ENCODE measurements around the gene SLC25A15. TPM values are rescaled to one million over a fixed set of nuclear protein-coding genes. Genes with fewer than 3 reads are reported as not detected.
"Not testable (repeated sequence)": the region's sequence is repeated elsewhere in the genome, so short reads cannot be mapped to it uniquely, and the experiment has no call there.

SLC25A15 gene
- total RNA-seq, 1 donor from 2014 or later, result 5.4 TPM

DNA sequence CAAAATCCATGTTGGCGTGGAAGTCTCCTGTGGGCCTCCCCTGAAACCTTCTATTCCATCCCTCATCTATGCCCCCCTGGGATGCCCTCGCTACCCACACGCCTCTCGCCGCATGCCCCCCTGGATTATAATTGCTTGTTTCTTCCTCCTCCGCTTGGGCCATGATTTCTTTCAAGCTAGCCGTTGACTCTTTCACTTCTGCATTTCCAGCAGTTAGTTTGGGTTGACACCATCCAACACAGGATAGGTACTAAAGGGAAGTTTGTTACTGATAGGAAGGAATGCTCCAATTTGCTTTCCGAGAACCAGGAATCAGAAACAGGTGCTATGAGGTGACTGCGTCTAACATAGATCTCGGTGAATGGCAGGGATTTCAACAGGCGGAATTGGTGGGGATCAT, 7.7 kb upstream of the SLC25A15 start:
- Histone ChIP-seq H3K4me3 (no peak overlapping the region), H3K36me3 (no peaks in the 10 kb centered on the region), H3K27me3 (ENCODE audit: low read depth) (no peaks in the 10 kb centered on the region), H3K9me3 (replicated peaks) (no peaks in the 10 kb centered on the region), H3K27ac (replicated peaks) (no peak overlapping the region), H3K4me1 (peaks cover 11% of the 10 kb centered on the region)
- intact Hi-C loops (cut with micrococcal nuclease), result no loop called here
- DNase-seq, result no peak
- TF ChIP-seq, protein P1, sequence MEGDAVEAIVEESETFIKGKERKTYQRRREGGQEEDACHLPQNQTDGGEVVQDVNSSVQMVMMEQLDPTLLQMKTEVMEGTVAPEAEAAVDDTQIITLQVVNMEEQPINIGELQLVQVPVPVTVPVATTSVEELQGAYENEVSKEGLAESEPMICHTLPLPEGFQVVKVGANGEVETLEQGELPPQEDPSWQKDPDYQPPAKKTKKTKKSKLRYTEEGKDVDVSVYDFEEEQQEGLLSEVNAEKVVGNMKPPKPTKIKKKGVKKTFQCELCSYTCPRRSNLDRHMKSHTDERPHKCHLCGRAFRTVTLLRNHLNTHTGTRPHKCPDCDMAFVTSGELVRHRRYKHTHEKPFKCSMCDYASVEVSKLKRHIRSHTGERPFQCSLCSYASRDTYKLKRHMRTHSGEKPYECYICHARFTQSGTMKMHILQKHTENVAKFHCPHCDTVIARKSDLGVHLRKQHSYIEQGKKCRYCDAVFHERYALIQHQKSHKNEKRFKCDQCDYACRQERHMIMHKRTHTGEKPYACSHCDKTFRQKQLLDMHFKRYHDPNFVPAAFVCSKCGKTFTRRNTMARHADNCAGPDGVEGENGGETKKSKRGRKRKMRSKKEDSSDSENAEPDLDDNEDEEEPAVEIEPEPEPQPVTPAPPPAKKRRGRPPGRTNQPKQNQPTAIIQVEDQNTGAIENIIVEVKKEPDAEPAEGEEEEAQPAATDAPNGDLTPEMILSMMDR (IDR thresholded peaks at IDR 0.05; ENCODE audit: borderline replicate concordance), result no peak

DNA sequence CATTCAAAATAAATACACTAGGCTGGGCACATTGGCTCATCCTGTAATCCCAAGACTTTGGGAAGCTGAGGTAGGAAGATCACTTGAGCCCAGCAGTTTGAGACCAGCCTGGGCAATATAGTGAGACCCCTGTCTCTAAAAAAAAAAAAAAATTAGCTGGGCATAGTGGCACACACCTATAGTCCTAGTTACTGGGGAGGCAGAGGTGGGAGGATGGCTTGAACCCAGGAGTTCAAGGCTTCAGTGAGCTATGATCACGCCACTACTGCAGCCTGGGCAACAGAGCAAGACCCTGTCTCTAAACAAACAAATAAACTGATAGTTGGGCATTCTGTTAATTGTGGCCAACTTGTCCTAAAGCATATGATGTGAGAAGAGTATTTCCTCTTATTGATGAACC, 6.4 kb upstream of the SLC25A15 start:
- H3K9me3 ChIP-seq (replicated peaks), result not testable (repeated sequence)

DNA sequence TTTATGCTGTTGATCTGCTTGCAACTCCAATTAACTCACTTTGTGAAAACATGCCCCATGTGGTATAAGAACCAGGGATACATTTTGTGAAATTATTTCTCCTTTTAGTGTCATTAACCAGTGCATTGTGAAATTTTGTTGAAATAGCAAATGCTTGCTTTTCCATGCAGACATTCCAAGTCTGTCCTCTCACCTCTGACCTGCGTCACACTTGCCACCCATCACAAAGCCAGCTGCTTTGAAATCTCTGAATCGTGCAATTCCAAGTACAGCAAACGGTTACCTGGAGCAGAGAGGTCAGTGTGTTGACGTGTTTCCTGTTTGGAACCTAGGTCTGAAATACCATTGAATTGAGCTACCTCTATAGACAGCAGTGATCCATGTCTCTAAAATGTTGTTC, 4.9 kb upstream of the SLC25A15 start:
- no peak for DNase-seq
- no peaks in the 10 kb centered on the region for H3K36me3 ChIP-seq
- intact Hi-C loops (cut with micrococcal nuclease), result no loop called here

More for the DNA sequence above, 6.4 kb upstream of the SLC25A15 start:
- DNase-seq; H3K4me1 ChIP-seq; H3K4me3 ChIP-seq; H3K27me3 ChIP-seq (ENCODE audit: low read depth); H3K27ac ChIP-seq (replicated peaks); intact Hi-C loops (cut with micrococcal nuclease); H3K36me3 ChIP-seq: not testable (repeated sequence)

DNA sequence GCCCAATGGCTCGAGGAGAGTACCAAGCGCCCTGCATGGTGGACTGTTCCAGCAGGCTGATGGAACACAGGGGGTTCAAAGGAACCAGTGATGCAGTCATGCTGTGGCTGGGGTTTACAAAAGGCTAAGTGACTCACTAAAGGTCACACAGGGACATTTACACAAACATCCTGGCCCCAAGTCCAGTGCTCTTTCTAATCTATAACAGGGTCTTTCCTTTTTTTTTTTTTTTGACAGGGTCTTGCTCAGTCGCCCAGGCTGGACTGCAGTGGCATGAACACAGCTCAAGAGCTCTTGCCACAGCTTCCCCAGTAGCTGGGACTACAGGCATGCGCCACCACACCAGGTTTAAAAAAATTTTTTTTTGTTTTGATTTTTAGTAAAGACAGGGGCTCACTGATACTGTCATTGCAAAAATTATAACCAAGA, 2.8 kb upstream of the SLC25A15 start:
- Histone ChIP-seq H3K27ac (replicated peaks) (no peak overlapping the region), H3K4me3 (no peak overlapping the region), H3K9me3 (replicated peaks) (no peaks in the 10 kb centered on the region), H3K27me3 (ENCODE audit: low read depth) (no peaks in the 10 kb centered on the region), H3K4me1 (peaks cover 23% of the 10 kb centered on the region), H3K36me3 (no peaks in the 10 kb centered on the region)
- intact Hi-C loops (cut with micrococcal nuclease), result no loop called here
- TF ChIP-seq, protein P1 (IDR thresholded peaks at IDR 0.05; ENCODE audit: borderline replicate concordance), result no peak
- no peak for DNase-seq

More for the DNA sequence above, 4.9 kb upstream of the SLC25A15 start:
- H3K4me1 ChIP-seq, result peaks cover 16% of the 10 kb centered on the region
- no peaks in the 10 kb centered on the region for H3K9me3 ChIP-seq (replicated peaks)
- H3K4me3 ChIP-seq, result no peak overlapping the region
- H3K27ac ChIP-seq (replicated peaks), result no peak overlapping the region
- H3K27me3 ChIP-seq (ENCODE audit: low read depth), result no peaks in the 10 kb centered on the region
- TF ChIP-seq, protein P1 (IDR thresholded peaks at IDR 0.05; ENCODE audit: borderline replicate concordance), result no peak

DNA sequence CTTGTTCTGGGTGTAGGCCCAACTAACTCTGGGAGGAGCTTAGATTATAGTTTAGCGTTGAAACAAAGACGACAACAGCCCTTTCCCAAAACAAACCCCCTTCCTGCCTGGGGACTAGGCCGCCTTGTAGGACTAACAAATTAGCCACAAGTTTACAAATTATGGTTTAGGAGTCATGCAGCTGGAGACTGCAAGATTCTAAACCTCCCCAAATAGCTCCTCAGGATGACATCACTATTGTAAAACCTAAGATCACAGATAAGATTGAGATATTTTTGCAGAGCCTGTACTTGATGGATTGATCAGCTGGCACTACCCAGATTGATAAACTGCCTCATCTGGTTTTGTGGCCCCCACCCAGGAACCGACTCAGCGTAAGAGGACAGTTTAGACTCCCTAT, 2.3 kb upstream of the SLC25A15 start:
- H3K36me3 ChIP-seq, result no peaks in the 10 kb centered on the region
- H3K27me3 ChIP-seq (ENCODE audit: low read depth), result no peaks in the 10 kb centered on the region
- no peaks in the 10 kb centered on the region for H3K9me3 ChIP-seq (replicated peaks)
- intact Hi-C loops (cut with micrococcal nuclease), result no loop called here
- peaks cover 23% of the 10 kb centered on the region for H3K4me1 ChIP-seq
- no peak overlapping the region for H3K27ac ChIP-seq (replicated peaks)
- no peak for DNase-seq
- no peak overlapping the region for H3K4me3 ChIP-seq
- TF ChIP-seq, protein P1 (IDR thresholded peaks at IDR 0.05; ENCODE audit: borderline replicate concordance), result no peak

DNA sequence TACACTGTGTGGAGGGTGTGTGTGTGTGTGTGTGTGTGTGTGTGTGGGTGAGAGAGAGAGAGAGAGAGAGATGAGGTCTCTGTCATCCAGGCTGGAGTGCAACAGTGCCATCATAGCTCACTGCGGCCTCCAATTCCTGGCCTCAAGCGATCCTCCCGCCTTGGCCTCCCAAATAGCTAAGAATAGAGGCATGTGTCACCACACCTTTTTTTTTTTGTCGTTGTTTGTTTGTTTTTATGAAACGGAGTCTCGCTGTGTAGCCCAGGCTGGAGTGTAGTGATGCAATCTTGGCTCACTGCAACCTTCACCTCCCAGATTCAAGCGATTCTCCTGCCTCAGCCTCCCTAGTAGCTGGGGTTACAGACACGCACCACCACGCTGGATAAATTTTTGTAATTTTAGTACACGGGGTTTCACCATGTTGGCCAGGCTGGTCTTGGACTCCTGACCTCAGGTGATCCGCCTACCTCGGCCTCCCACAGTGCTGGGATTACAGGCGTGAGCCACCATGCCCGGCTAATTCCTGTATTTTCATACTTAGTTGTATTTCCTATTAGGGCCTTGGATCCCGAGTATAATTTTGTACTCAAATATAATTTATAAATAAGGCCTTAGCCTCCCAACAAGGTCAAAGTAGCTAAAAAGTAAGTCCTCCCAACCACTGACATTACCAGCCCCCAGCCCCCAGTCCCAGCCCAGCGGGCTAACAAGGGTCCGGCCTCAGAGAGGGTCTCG, 704 bp upstream of the SLC25A15 start:
- Histone ChIP-seq H3K27ac (replicated peaks) (peak overlapping the region; percentile 92), H3K4me1 (peaks cover 23% of the 10 kb centered on the region), H3K4me3 (peak overlapping the region; percentile 75)
- H3K27me3 ChIP-seq (ENCODE audit: low read depth); intact Hi-C loops (cut with micrococcal nuclease); H3K9me3 ChIP-seq (replicated peaks); H3K36me3 ChIP-seq; DNase-seq: not testable (repeated sequence)
